Measurements from ENCODE around the gene KRTAP10-9. TPM values are rescaled to one million over a fixed set of nuclear protein-coding genes. Genes with fewer than 3 reads are reported as not detected.

Gene KRTAP10-9
- total RNA-seq, 4 donors from 2014 or later, result not detected

GRCh38 chr21:44677881-44678280 is 51.0 kb downstream of the KRTAP10-9 start:
- no peak for TF ChIP-seq CTCF (IDR thresholded peaks at IDR 0.05; ENCODE audit: low read depth)

Other genes with a start within 250 kb of the KRTAP10-9 start
- 1 to 10 TPM in 3 of 4 donors, under 1 TPM in 1; 0.98 to 4.2 (median 3.0) TPM for gene LRRC3, start 171.6 kb upstream of the KRTAP10-9 start, total RNA-seq
- not detected for gene KRTAP10-1, start 86.9 kb upstream of the KRTAP10-9 start, total RNA-seq
- not detected for gene KRTAP10-2, start 75.6 kb upstream of the KRTAP10-9 start, total RNA-seq
- gene KRTAP10-3, start 68.3 kb upstream of the KRTAP10-9 start, total RNA-seq, result not detected
- gene KRTAP10-4, start 53.4 kb upstream of the KRTAP10-9 start, total RNA-seq, result not detected
- gene KRTAP10-5, start 46.5 kb upstream of the KRTAP10-9 start, total RNA-seq, result not detected
- not detected for gene KRTAP10-6, start 34.6 kb upstream of the KRTAP10-9 start, total RNA-seq
- not detected for gene KRTAP10-7, start 26.5 kb upstream of the KRTAP10-9 start, total RNA-seq
- gene KRTAP10-8, start 15.0 kb upstream of the KRTAP10-9 start, total RNA-seq, result not detected
- gene KRTAP10-10, start 10.3 kb downstream of the KRTAP10-9 start, total RNA-seq, result not detected
- not detected for gene KRTAP10-11, start 19.3 kb downstream of the KRTAP10-9 start, total RNA-seq
- not detected for gene KRTAP12-4, start 27.6 kb downstream of the KRTAP10-9 start, total RNA-seq
- not detected for gene KRTAP12-3, start 30.8 kb downstream of the KRTAP10-9 start, total RNA-seq
- not detected for gene KRTAP12-2, start 39.8 kb downstream of the KRTAP10-9 start, total RNA-seq
- gene KRTAP12-1, start 55.1 kb downstream of the KRTAP10-9 start, total RNA-seq, result not detected
- not detected for gene KRTAP10-12, start 70.1 kb downstream of the KRTAP10-9 start, total RNA-seq
- gene TSPEAR, start 84.5 kb downstream of the KRTAP10-9 start, total RNA-seq, result not detected
- 100 to 1,000 TPM in 2 of 4 donors, 10 to 100 TPM in 2; 64.4 to 144 (median 100) TPM for gene UBE2G2, start 174.7 kb downstream of the KRTAP10-9 start, total RNA-seq
- 10 to 100 TPM; 41.3 to 77.0 (median 59.4) TPM for gene SUMO3, start 191.0 kb downstream of the KRTAP10-9 start, total RNA-seq
- gene PTTG1IP, start 246.6 kb downstream of the KRTAP10-9 start, total RNA-seq, result 100 to 1,000 TPM; 131 to 244 (median 148) TPM

Measured in subcutaneous adipose tissue (tissue), 4 donors.